GM21423 (cell line): ENCODE measurements around the gene PHOSPHO2.

Experiments
- ATAC-seq: cut with Tn5 transposase; IDR thresholded peaks from one replicate; pipeline ENCODE4 v1.9.1; 2021; ENCODE audit warnings: mild to moderate bottlenecking, moderate library complexity; ENCODE audit not compliant: unreplicated experiment

PHOSPHO2 gene

GRCh38 chr2:169694113-169694893 is at the start of gene PHOSPHO2, which contains the start of gene CFAP210:
TSS of gene PHOSPHO2 (plus strand) at chr2:169694469. CDS start at chr2:169700972, 6,503 bp downstream.
TSS of gene CFAP210 (minus strand) at chr2:169694405. CDS start at chr2:169694327, 78 bp downstream.
- ATAC-seq: peak; percentile 99

- no peak for ATAC-seq
These were observed 46.8 kb upstream of the PHOSPHO2 start for GRCh38 chr2:169647496-169647895.

- ATAC-seq: no peak
These were observed 45.0 kb upstream of the PHOSPHO2 start for GRCh38 chr2:169649278-169649677.

DNA sequence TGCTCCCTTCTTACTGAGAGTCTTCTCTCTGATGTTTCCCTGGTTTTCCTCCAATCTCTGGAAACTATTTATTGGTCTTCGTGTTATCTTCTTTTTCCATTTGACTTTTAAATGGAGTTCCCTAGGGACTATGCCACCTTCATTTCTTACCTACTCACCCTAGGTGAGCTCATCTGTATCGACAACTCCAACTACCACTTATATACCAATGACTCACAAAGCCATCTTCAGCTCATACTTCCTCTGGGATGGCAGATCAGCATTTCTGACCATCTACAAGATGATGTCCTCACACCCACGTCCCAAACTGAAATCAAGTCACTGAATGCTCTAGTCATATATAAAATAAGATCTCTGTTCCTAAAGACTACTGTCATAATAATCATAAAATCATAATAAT is 40.6 kb upstream of the PHOSPHO2 start:
- ATAC-seq: no peak

- ATAC-seq: no peak
These were observed 38.1 kb upstream of the PHOSPHO2 start for GRCh38 chr2:169656164-169656563.

GRCh38 chr2:169658877-169659276 is 35.4 kb upstream of the PHOSPHO2 start:
- ATAC-seq: no peak

DNA sequence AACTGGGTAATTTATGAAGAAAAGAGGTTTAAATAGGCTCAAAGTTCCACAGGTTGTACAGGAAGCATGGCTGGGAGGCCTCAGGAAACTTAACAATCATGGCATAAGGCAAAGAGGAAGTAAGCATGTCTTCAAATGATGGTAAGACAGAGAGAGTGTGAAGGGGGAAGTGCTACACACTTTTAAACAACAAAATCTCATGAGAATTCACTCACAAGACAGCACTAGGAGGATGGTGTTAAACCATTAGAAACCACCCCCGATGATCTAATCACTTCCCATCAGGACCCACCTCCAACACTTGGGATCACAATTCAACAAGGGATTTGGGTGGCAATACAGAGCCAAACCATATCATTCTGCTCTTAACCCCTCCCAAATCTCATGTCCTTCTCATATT is 34.9 kb upstream of the PHOSPHO2 start:
- ATAC-seq: no peak

DNA sequence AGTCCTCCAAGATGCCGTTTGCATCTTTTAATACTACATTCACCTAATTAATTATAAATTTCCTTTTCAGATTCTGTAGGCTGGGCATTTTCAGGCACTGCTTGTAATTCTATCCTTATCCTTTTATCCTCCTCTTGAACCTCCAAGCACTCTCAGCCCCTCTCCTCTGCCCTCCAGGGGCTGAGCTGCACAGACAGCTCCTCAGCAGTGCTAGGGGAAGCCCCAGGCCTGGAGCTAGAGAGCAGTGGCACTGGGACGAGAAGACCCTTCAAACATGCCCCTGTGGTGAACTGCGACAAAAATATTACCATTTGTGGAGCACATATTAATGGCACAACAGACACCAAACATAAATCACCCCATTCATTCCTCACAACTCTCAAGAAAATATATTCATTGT is 33.0 kb upstream of the PHOSPHO2 start:
- ATAC-seq: no peak

DNA sequence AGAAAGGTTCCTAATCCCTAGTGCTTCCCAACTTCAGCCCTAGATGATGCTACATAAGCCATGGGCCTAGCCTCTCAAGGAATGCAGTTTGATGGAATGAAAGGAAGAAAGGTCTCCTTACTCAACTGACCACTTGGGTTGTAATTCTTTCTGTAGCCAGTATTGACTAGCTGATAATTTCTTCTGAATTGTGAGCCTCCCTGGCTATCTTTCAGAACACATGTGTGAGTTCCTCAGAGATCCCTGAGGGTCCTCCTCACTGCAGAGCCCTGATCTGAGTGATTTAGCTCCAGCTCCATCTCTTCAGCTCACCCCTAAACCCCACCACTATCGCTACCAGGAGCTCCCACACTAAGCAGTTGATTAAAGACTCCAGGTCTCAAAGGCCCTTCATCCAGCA is 31.5 kb upstream of the PHOSPHO2 start:
- no peak for ATAC-seq

DNA sequence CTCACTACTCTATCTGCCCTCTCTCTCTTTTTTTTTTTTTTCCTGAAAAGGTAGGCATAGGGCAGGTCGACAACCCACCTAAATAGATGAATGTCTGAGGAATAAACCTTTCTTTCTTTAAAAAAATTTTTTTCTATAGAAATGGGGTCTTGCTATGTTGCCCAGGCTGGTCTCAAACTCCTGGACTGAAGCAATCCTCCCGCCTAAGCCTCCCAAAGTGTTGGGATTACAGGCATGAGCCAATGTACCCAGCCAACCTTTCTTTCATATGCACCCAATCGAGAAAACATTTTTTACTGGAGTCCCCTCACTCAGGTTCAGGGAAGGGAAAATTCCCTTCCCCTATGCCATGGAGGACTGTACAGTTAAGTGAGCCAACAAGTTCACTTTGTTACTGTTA is 31.0 kb upstream of the PHOSPHO2 start:
- ATAC-seq: no peak

GRCh38 chr2:169664600-169664977 is 29.7 kb upstream of the PHOSPHO2 start:
- no peak for ATAC-seq

GRCh38 chr2:169664978-169665930 is 29.0 kb upstream of the PHOSPHO2 start:
- ATAC-seq: no peak

DNA sequence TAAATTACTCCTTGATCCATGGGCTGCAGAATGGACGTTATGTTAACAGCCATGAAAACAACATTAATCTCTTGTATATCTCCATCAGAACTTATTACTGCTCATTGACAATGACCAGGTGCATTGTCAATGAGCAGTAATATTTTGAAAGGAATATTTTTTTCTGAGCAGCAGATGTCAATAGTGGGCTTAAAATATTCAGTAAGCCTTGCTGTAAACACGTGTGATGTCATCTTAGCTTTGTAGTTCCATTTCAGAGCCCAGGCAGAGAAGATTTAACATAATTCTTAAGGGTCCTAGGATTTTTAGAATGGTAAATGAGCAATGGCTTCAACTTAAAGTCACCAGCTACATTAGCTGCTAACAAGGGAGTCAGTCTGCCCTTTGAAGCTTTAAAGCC is 26.7 kb upstream of the PHOSPHO2 start:
- ATAC-seq: no peak

DNA sequence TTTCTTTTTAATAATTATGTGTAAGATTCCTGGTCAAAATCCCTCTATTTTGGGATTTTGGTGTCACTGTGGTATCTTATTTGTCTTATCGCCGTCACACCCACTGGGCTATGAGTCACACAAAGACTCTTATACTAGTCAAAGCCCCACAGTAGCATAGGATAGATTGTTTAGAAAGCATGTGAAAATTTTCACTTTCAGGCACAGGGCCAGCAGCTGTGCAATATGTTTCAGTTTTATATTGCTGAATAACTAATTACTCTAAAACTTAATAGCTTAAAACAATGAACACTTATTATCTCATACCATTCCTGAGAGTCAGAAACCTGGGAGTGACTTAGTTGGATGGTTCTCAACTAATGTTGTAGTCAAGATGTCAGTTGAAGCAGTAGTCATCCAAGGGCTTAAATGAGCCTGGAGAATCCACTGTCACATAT is 24.0 kb upstream of the PHOSPHO2 start:
- ATAC-seq: no peak

DNA sequence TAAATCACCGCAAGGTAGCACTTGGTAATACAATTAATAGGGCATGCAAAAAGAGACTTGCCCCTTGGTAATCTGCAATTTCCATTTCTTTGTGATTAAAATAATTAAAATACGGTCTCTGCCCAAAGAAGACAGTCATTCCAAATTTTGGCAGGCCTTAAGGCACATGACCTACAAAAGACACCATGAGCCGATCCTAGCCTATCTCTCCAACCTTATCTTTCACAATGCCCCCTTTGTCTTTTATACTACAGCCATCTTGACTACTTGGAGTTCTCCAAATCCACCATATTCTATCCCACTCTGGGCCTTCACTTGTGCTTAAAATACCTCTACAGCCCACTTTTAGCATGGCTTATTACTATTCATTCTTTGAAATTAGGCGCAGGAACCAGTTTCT is 23.3 kb upstream of the PHOSPHO2 start:
- ATAC-seq: no peak

- no peak for ATAC-seq
These were observed 21.9 kb upstream of the PHOSPHO2 start for GRCh38 chr2:169672406-169672805.

GRCh38 chr2:169673106-169673505 is 21.2 kb upstream of the PHOSPHO2 start:
- ATAC-seq: no peak

DNA sequence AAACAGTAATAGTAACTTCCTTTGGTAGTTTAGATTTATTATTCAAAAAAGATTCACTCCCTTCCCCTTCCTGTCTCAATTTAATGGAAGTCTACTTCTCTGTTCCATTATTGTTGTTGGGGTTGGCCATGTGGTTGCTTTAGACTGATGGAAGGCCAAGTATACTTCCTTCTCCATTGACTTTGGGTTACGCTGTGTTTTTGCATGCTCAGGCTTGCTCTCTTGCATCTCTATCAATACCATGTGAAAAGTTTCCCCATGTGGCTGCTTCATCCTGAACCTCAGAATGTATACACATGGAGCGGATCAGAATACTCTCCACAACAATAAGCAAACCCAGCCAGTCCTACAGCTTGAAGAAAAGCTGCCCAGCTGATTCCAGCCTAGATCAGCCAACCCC is 20.3 kb upstream of the PHOSPHO2 start:
- ATAC-seq: no peak

DNA sequence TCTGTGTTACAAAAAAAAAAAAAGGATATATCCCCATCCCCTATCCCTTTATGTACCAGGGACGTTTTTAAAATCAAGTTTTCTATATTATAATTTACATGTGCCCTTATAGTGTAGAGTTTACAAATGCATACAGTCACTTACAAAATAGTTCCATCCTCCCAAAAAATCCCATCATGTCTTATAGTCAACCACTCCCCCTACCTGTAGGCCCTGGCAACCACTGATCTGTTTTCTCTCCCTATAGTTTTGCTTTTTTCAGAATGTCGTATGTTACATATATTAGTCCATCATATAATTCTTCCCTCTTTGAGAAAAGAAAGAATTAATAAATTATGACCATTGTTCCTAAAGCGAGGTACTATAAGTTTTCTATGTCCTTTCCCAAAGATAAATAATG is 17.9 kb upstream of the PHOSPHO2 start:
- no peak for ATAC-seq

GRCh38 chr2:169676850-169677249 is 17.4 kb upstream of the PHOSPHO2 start:
- no peak for ATAC-seq

DNA sequence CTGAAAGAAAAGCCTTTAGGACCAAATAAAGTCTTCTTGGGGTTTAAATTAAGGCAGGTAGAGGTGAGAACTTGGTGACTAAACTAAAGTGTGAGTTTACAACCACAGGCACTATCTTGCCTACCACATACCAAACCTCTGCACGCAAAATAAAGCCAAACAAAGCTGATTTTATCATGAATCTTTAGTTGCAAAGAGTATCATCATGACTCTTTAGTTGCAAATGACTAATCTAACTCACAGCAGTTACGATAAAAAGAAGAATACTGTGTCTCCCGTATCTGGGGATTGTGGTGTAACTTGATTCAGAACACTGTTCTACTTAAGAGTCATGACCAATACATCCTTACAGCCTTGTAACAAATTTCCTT is 11.2 kb upstream of the PHOSPHO2 start:
- no peak for ATAC-seq
